Mesendoderm (in vitro differentiated cells): ENCODE measurements around the gene ITM2C.

Experiments used
- DNase-seq: peaks from one replicate; pipeline ENCODE4 v3.0.0; 2013
- H2AK5ac ChIP-seq: 2 replicates; pipeline ENCODE4 v1.6.1; 2013; ENCODE audit warnings: low read length, inconsistent platforms
- H2BK120ac ChIP-seq: 2 replicates; pipeline ENCODE4 v1.6.1; 2013; ENCODE audit warnings: low read depth, mild to moderate bottlenecking, low read length, moderate library complexity, mixed read lengths
- H2BK15ac ChIP-seq: replicated peaks from 2 replicates; pipeline ENCODE4 v1.6.1; 2013; ENCODE audit warnings: low read depth, mild to moderate bottlenecking, moderate library complexity
- H2BK5ac ChIP-seq: 2 replicates; pipeline ENCODE4 v1.6.1; 2013; ENCODE audit warnings: low read length, inconsistent platforms
- H3K18ac ChIP-seq: 2 replicates; pipeline ENCODE4 v1.6.1; 2013; ENCODE audit warnings: mild to moderate bottlenecking, low read length, mixed read lengths
- H3K23ac ChIP-seq: one replicate; pipeline ENCODE4 v1.6.1; 2013; ENCODE audit warnings: low read length
- H3K27ac ChIP-seq: 2 replicates; pipeline ENCODE4 v1.5.1; 2013; ENCODE audit warnings: low read depth, mild to moderate bottlenecking, inconsistent platforms, low read length, moderate library complexity
- H3K27me3 ChIP-seq: 2 replicates; pipeline ENCODE4 v1.6.1; 2013; ENCODE audit warnings: low read length, control low read depth, mild to moderate bottlenecking, inconsistent platforms; ENCODE audit not compliant: insufficient read depth, poor library complexity
- H3K36me3 ChIP-seq: 2 replicates; pipeline ENCODE4 v1.6.1; 2013; ENCODE audit warnings: low read length, inconsistent platforms; ENCODE audit not compliant: control insufficient read depth, insufficient read depth
- H3K4ac ChIP-seq: one replicate; pipeline ENCODE4 v1.6.1; 2013; ENCODE audit warnings: low read depth, mild to moderate bottlenecking, low read length, moderate library complexity
- H3K4me1 ChIP-seq: 2 replicates; pipeline ENCODE4 v1.6.1; 2013; ENCODE audit warnings: low read depth, low read length, inconsistent platforms; ENCODE audit not compliant: control insufficient read depth
- H3K4me2 ChIP-seq: 2 replicates; pipeline ENCODE4 v1.6.1; 2013; ENCODE audit warnings: low read length
- H3K4me3 ChIP-seq: 2 replicates; pipeline ENCODE4 v1.5.1; 2013; ENCODE audit warnings: mild to moderate bottlenecking, low read length
- H3K56ac ChIP-seq: one replicate; pipeline ENCODE4 v1.6.1; 2013; ENCODE audit warnings: low read length
- H3K79me1 ChIP-seq: 2 replicates; pipeline ENCODE4 v1.6.1; 2013; ENCODE audit warnings: low read length, inconsistent platforms
- H3K79me2 ChIP-seq: 2 replicates; pipeline ENCODE4 v1.6.1; 2013; ENCODE audit warnings: mild to moderate bottlenecking, low read length; ENCODE audit not compliant: control insufficient read depth, insufficient read depth
- H3K9ac ChIP-seq: 2 replicates; pipeline ENCODE4 v1.6.1; 2013; ENCODE audit warnings: low read length, inconsistent platforms
- H4K5ac ChIP-seq: one replicate; pipeline ENCODE4 v1.6.1; 2013; ENCODE audit warnings: low read length
- H4K8ac ChIP-seq: one replicate; pipeline ENCODE4 v1.6.1; 2013; ENCODE audit warnings: low read depth, mild to moderate bottlenecking, control low read depth, low read length, moderate library complexity
- WGBS: extraction: QIAGEN DNeasy Blood & Tissue Kit; methylation state at CpG from one replicate; pipeline ENCODE4 v1.1.7; 2013; ENCODE audit warnings: low lambda C conversion rate, missing lambda C conversion rate; ENCODE audit not compliant: insufficient coverage; ENCODE audit errors: extremely low coverage; 5-methylcytosine and 5-hydroxymethylcytosine counted together

Gene ITM2C

DNA sequence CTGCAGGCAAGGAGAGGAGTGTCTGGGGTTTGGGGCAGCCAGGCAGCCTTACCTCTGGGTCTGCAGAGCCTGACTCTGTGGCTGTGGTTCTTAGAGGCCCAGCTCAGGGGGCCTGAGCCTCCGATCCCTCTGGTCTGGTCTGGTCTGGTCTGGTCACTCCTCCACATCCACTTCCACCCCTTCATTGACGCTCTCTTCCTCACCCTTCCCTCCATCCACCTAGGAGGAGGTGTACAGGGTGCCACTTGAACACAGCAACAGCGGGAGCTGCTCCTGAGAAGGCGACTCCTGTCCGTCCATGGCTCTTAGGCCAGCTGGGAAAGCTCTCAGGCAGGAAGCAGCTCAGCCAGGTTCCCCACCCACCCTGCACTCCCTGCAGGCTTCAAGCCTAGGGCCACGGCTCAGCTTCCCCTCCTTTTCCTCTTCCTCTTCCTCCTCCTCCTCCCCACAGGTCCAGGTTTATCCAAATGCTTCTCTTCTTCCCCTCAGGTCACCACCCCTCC lies 43.4 kb downstream of the ITM2C start:
- H3K4ac ChIP-seq, result no peak overlapping the region
- H2AK5ac ChIP-seq, result no peak overlapping the region
- H3K79me2 ChIP-seq, result no peaks in the 10 kb centered on the region
- H3K4me3 ChIP-seq, result no peak overlapping the region
- no CpG with 5 or more reads among the region's 6 CpGs for WGBS
- no peak overlapping the region for H4K5ac ChIP-seq
- no peak overlapping the region for H3K9ac ChIP-seq
- peaks cover 9% of the 10 kb centered on the region for H3K4me1 ChIP-seq
- no peak overlapping the region for H2BK5ac ChIP-seq
- H3K36me3 ChIP-seq, result no peaks in the 10 kb centered on the region
- no peak overlapping the region for H3K18ac ChIP-seq
- no peak overlapping the region for H3K23ac ChIP-seq
- H3K79me1 ChIP-seq, result no peaks in the 10 kb centered on the region
- H3K56ac ChIP-seq, result no peak overlapping the region
- no peak overlapping the region for H3K4me2 ChIP-seq
- no peak overlapping the region for H3K27ac ChIP-seq
- no peak for DNase-seq
- no peak overlapping the region for H2BK120ac ChIP-seq
- no peaks in the 10 kb centered on the region for H3K27me3 ChIP-seq
- H4K8ac ChIP-seq, result no peak overlapping the region
- no peak overlapping the region for H2BK15ac ChIP-seq

DNA sequence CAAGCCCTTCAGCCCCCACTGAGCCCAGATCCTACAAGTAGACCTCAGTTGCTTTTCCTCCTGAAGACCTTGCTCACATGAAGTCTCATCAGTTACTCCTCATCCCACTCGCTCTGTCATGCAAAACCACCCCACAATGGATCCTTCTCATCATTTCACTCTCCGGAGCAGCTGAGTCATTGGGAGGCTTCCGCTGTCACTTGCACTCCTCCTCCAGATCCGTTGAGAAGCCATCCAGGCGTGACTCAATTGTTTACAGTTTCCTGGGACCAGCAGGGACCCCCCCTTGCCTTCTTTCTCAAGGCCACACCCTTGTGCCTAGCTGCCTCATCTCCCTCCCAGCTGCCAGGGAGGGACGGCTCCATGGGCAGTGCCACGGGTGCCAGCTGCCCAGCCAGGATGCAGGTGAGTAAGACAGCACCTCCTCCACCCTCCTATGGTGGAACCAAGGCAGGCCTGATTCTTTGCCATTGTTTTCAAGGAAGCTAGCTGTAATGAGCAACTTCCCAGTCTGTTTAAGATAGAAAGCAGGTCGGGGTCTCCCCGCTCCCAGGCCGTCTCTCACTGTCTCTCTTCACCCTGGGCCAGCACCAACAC lies 44.0 kb downstream of the ITM2C start:
- H2BK5ac ChIP-seq, result no peak overlapping the region
- H4K5ac ChIP-seq, result no peak overlapping the region
- H3K4me3 ChIP-seq, result no peak overlapping the region
- H3K23ac ChIP-seq, result no peak overlapping the region
- no peak overlapping the region for H3K18ac ChIP-seq
- no peaks in the 10 kb centered on the region for H3K36me3 ChIP-seq
- no peak overlapping the region for H4K8ac ChIP-seq
- peaks cover 9% of the 10 kb centered on the region for H3K4me1 ChIP-seq
- WGBS, result no CpG with 5 or more reads among the region's 10 CpGs
- H3K79me1 ChIP-seq, result no peaks in the 10 kb centered on the region
- no peak overlapping the region for H3K4me2 ChIP-seq
- H3K4ac ChIP-seq, result no peak overlapping the region
- H2BK15ac ChIP-seq, result no peak overlapping the region
- H3K27ac ChIP-seq, result no peak overlapping the region
- no peak overlapping the region for H2AK5ac ChIP-seq
- no peak overlapping the region for H2BK120ac ChIP-seq
- H3K56ac ChIP-seq, result no peak overlapping the region
- no peak overlapping the region for H3K9ac ChIP-seq
- peak; percentile 40 for DNase-seq
- H3K79me2 ChIP-seq, result no peaks in the 10 kb centered on the region
- no peaks in the 10 kb centered on the region for H3K27me3 ChIP-seq

DNA sequence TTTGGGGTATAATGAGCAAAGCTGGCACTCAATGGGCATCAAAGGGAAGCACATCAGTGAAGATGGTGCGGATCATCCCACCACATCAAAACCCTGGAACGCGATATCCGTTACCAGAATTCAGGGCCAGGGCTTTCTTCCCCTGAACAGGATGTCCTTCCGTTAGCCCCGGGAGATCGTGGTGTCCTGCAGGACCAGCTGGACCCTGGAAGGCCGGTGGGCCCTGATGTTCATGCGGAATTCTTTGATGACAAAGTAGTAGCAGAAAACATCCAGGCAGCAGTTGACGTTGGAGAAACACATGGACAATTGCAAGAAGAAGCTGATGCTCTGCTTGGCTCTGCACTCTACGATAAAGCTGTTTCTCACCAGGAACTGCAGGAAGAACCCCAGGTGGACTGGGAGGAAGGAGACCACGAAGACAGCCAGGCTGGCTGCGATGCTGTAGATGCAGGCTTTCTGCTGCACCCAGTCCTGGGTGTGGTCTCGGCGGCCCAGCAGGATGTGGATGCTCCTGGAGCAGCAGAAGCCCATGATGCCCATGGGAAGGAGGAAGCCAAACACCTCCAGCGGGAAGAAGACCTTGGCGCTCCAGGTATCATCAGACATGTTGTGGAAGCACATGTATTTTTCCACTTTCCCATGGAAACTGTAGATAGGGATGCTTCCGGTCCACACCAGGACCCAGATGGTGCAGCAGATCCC lies 45.3 kb downstream of the ITM2C start:
- H2BK15ac ChIP-seq, result no peak overlapping the region
- peaks cover 9% of the 10 kb centered on the region for H3K4me1 ChIP-seq
- H3K36me3 ChIP-seq, result no peaks in the 10 kb centered on the region
- DNase-seq, result no peak
- WGBS, result no CpG with 5 or more reads among the region's 18 CpGs
- H4K5ac ChIP-seq, result no peak overlapping the region
- H3K23ac ChIP-seq, result no peak overlapping the region
- H3K9ac ChIP-seq, result no peak overlapping the region
- H3K18ac ChIP-seq, result no peak overlapping the region
- H3K4me2 ChIP-seq, result no peak overlapping the region
- no peaks in the 10 kb centered on the region for H3K79me2 ChIP-seq
- H2AK5ac ChIP-seq, result no peak overlapping the region
- H3K79me1 ChIP-seq, result no peaks in the 10 kb centered on the region
- H3K4ac ChIP-seq, result no peak overlapping the region
- H4K8ac ChIP-seq, result no peak overlapping the region
- no peak overlapping the region for H3K56ac ChIP-seq
- H3K27me3 ChIP-seq, result no peaks in the 10 kb centered on the region
- H3K4me3 ChIP-seq, result no peak overlapping the region
- no peak overlapping the region for H2BK5ac ChIP-seq
- H2BK120ac ChIP-seq, result no peak overlapping the region
- no peak overlapping the region for H3K27ac ChIP-seq

- no peak overlapping the region for H2AK5ac ChIP-seq
- H3K4me1 ChIP-seq, result peaks cover 4% of the 10 kb centered on the region
- H3K56ac ChIP-seq, result no peak overlapping the region
- no peak overlapping the region for H2BK15ac ChIP-seq
- no peak overlapping the region for H3K27ac ChIP-seq
- no peak overlapping the region for H3K18ac ChIP-seq
- H2BK5ac ChIP-seq, result no peak overlapping the region
- no peak overlapping the region for H3K4ac ChIP-seq
- no peak overlapping the region for H3K4me3 ChIP-seq
- H3K79me2 ChIP-seq, result no peaks in the 10 kb centered on the region
- no peak overlapping the region for H4K5ac ChIP-seq
- no peak overlapping the region for H4K8ac ChIP-seq
- no peak overlapping the region for H3K9ac ChIP-seq
- H2BK120ac ChIP-seq, result no peak overlapping the region
- no peaks in the 10 kb centered on the region for H3K36me3 ChIP-seq
- no peak overlapping the region for H3K23ac ChIP-seq
- WGBS, result no CpG with 5 or more reads among the region's 13 CpGs
- no peak for DNase-seq
- H3K4me2 ChIP-seq, result no peak overlapping the region
- H3K27me3 ChIP-seq, result no peaks in the 10 kb centered on the region
- H3K79me1 ChIP-seq, result no peaks in the 10 kb centered on the region
Observed at GRCh38 chr2:230910546-230911177, 45.9 kb downstream of the ITM2C start.

DNA sequence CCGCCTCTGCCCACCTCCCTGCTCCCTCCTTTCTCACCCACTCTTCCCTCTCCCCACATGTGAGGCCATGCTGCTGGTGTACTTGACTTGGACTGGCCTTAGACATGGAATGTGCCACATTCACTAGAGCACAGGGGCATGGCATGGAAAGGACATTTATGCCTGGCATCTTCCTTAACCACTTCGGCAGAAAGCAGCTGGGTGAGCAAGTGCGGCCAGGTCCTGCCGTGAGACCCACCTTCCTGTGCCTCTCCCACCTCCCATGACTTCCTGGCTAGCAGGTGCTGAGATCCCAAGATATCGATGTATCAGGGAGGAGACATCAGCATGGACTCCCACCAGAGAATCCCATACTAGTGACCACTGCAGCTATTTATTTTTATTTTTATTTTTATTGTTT lies 47.3 kb downstream of the ITM2C start:
- Histone ChIP-seq H3K4me3 (no peak overlapping the region), H3K79me2 (no peaks in the 10 kb centered on the region), H3K18ac (no peak overlapping the region), H2BK5ac (no peak overlapping the region), H3K23ac (no peak overlapping the region), H2BK120ac (no peak overlapping the region), H3K27me3 (no peaks in the 10 kb centered on the region), H3K27ac (no peak overlapping the region), H3K4me1 (no peaks in the 10 kb centered on the region), H2AK5ac (no peak overlapping the region), H3K9ac (no peak overlapping the region), H3K36me3 (no peaks in the 10 kb centered on the region), H3K79me1 (no peaks in the 10 kb centered on the region), H3K4me2 (no peak overlapping the region), H3K4ac (no peak overlapping the region), H4K5ac (no peak overlapping the region), H4K8ac (no peak overlapping the region), H2BK15ac (no peak overlapping the region), H3K56ac (no peak overlapping the region)
- no CpG with 5 or more reads among the region's 5 CpGs for WGBS
- no peak for DNase-seq
